Fibroblast of skin of left biceps (primary cell): ENCODE measurements around the gene YTHDF1.
"Not testable (repeated sequence)": the region's sequence is repeated elsewhere in the genome, so short reads cannot be mapped to it uniquely, and the experiment has no call there.

Experiments used
- DNase-seq, 2 experiments: peaks; one replicate each; pipeline ENCODE4 v3.0.0-alpha.2; 2013; ENCODE audit warnings: low read depth in 2 of 2

YTHDF1 gene

DNA sequence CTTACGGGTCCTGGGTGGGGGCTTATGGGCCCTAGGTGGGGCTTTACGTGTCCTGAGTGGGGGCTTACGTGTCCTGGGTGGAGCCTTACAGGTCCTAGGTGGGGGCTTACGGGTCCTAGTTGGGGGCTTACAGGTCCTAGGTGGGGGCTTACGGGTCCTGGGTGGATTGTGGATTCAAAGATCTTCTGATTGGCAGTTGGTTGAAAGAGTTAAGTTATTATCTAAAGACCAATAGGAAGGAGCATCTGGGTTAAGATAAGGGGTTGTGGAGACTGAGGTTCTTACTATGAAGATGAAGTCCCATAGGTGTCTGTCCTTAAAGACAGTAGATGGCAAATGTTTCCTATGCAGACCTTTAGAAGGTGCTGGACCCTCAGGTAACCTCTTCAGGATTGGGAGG lies 11.3 kb upstream of the YTHDF1 start:
- no peak for DNase-seq

GRCh38 chr20:63226042-63226943 lies 10.4 kb upstream of the YTHDF1 start:
- DNase-seq: no peak

DNA sequence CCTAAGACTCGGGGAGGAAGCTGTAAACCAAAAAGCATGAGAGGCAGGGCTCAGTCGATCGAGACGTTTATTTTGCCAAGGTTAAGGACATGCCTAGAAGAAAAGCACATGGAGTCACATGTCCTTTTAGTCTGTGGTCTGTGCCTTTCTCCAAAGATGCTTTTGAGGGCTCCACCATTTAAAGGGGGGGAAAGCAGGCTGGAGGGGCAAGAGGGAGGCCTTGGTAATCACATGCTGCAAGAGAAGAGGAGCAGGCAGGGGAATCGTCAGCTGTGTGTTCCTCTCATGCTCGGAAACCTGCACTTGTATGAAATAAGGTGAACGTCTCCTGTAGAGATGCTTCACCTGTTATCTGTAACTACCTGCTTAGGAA lies 9.1 kb upstream of the YTHDF1 start:
- DNase-seq: no peak

DNA sequence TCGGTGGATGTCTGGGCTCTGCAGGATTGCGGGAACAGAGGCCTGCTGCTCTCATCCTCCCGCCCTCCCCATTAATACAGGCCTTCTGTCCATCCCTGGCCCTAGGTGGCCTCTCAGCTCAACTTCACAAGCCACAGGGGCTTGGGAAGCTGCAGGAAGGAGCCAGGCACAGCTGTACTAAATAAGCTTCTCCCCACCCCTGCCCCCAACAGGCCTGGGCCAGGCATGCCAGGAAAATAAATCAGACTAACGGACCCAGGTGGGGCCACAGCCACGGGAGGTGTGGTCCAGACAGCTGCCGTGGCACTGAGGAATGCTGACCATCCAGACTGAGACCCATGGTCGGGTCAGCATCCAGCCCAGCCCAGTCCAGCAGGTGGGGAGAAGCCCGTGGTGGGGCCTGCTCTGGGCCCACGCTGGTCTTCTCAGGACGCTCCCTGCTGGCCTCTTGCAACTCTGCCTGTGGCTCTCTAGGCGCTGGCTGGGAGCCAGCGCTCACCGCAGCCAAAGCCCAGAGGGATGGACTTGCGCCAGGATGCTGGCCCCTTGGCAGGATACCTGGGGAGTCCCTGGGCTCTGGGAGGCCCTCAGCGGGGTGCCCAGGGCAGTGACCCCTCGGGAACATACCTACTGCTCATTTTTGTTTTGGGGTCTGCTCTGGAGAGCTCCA lies 8.6 kb upstream of the YTHDF1 start:
- DNase-seq: no peak

- DNase-seq: no peak
Measured at GRCh38 chr20:63223826-63224207, 7.9 kb upstream of the YTHDF1 start.

- DNase-seq: no peak
Measured at GRCh38 chr20:63223121-63223825, 7.3 kb upstream of the YTHDF1 start.

DNA sequence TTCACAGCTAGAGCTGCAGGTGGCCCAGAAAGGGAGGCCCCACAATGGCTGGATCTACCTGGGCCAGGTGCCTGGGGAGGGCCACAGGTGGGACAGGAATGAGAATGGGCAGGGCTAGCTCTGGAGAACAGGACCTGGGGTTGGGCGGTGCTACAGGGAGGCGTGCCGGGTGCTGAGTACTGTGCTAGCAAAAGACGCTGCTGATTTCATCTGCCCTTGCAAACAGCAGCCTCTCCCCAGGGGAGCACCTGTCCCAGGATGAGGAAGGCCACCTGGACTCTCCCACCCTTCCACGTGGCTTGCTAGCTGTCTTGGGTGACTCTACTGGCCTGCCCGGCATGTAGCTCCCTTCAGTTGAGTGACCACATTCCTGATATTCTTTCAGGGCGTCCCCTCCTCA lies 6.6 kb upstream of the YTHDF1 start:
- no peak for DNase-seq

DNA sequence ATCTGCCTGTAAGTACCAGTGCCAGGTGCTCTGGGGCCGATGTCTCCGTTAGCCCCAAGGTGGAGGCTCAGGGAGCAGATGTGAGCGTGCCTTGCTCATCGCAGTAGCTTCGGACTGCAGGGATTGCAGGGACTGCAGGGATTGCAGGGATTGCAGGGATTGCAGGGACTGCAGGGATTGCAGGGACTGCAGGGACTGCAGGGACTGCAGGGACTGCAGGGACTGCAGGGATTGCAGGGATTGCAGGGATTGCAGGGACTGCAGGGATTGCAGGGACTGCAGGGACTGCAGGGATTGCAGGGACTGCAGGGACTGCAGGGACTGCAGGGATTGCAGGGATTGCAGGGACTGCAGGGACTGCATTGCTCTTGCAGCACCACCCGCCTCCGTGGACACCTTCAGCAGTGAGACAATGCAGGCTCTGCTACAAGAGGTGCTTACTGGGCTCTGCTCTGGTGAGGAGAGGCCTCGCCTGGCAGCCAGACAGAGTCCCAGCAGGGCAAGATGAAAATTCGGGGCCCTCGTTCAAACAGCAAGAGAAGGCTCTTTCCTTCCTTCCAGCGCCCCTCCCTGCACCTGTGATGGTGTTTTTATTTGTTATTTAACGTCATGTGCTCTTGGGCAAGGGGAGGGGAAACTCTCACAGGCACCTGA lies 5.6 kb upstream of the YTHDF1 start:
- DNase-seq: not testable (repeated sequence)

DNA sequence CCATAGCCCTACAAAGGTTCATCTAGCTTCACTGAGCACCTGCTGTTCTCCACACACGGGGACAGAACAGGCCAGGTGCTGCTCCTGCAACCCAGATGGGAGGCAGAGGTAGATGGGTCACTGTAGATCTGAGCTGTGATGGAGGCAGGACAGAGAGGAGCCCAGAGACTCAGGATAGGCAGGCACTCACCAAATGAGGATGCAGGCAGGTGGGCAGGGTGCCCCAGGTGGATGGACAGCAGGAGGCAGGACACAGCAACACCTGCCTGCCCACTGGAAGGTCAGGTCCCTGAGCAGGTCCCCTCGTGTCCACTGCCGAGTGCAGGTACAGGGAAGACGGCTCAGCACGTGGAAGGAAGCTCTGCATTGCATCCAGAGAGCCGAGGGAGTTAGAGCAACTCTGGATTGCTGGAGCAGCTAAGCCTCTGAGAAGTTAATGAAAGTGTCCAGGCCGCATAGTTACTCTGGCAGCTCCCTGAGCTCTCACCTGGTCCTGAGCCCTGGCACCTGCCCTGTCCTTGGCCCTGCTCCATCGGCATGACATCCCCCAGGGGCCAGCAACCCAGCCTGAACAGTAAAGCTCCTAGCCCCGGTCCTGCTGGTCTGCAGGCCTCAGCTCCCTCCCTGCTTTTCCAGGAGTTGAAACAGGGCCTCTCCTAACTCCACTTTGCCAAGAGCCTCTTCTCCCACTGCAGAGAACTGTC lies 4.9 kb upstream of the YTHDF1 start:
- DNase-seq: no peak

DNA sequence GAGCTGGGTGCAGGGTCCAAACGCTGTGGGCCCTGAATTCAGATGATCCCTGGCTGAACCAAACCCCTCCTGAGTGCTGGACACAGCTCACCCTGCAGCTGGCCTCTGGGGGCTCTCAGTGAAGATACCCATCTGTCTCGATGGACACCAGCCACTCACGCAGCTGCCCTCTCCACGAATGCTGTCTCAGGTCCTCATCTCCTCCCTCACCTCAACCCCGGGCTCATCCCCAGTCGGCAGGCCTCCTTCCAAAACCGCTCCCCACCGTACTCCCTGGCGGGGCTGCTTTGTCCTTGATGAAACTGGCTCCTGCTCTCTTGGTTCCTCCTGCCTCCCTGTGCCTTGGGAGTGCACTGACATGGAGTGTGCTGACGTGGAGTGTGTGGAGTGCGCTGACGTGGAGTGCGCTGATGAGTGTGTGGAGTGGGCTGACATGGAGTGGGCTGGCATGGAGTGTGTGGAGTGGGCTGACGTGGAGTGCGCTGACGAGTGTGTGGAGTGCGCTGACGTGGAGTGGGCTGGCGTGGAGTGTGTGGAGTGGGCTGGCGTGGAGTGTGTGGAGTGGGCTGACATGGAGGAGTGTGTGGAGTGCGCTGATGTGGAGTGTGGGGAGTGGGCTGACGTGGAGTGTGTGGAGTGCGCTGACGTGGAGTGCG lies 4.1 kb upstream of the YTHDF1 start:
- DNase-seq: no peak

GRCh38 chr20:63219447-63219821 lies 3.5 kb upstream of the YTHDF1 start:
- DNase-seq: no peak

GRCh38 chr20:63218701-63219446 lies 2.9 kb upstream of the YTHDF1 start:
- DNase-seq: no peak

GRCh38 chr20:63217706-63218105 lies 1.8 kb upstream of the YTHDF1 start:
- no peak for DNase-seq

- no peak for DNase-seq
Measured at GRCh38 chr20:63216849-63217471, 1.0 kb upstream of the YTHDF1 start.

DNA sequence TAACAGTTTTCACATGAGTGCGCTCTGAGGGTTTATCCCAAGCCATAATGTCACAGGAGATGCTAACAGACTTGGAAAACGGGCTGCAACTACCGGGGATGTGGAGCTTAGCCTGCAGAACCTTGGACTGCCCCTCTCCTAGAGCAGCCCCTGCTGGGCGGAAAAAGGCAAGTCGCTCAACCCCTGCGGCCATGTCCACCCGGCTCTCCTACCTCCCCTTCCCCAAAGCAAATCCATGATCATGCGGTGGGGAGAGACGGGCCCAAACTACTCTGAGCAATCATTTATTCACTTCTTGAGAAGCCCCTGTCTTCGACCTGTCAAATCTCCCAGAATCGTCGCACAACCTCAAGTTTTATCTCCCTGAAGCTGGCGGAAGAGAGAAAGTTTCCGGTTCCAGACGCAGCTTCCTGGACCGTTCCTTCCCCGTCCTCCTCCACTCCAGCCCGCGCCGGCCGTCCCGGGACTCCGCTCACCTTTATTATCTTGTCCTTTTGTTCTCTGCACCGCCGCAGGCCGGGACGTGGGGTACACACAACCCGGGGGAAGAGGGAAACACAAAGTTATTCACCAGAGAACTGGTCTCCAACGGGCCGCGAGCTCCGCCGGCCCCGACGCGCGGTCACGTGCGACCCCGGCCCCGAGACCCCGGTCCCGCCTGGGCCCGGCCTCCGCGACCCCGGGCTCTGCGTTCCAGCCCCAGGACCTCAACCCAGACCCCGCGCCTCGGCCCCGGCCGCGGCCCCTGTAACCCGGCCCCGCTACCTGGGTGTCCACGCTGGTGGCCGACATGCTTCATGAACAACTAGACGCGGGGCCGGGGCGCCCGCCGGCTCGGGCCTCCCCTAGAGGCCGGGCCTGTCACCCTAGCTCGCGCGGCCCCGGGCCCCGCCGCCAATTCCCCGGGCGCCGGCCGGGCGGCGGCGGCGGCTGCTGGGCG lies 560 bp downstream of the YTHDF1 start:
- DNase-seq: no peak

GRCh38 chr20:63214514-63214913 lies 1.4 kb downstream of the YTHDF1 start:
- no peak for DNase-seq

DNA sequence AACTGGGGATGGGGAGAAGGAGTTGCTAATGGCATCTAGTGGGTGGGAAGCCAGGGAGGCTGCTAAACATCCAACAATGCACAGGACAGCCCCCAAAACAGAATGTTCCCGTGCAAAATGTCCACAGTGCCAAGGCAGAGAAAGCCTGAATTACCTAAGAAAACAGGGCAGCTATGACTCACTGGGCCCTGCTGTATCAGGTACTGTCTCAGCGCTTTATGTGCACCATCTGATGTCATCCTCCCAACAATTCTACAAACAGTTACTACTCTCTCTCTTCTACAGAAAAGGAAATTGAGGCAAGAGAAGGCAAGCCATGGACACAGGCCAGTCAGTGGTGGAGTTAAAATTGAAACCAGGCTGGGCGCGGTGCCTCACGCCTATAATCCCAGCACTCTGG lies 3.1 kb downstream of the YTHDF1 start:
- DNase-seq: no peak

DNA sequence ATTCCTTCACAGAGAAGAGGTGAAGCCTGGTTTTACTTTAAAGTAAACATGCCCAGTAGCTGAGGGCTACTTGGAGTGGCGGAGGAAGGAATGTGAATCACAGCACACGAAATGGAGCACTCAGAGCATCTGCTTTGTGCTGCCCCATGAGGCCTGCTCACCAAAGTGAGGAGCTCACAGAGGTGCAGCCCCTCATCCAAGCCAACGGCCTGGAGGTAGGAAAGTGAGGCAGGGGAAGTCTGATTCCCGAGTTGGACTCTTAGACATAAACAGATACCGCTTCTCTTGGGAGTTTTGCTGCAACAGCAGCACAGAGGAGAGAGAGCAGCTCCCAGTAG lies 3.6 kb downstream of the YTHDF1 start:
- no peak for DNase-seq
